HG03095 (cell line): ENCODE results near the gene GATM.

Source experiments
- ATAC-seq: cut with Tn5 transposase; IDR thresholded peaks from one replicate; pipeline ENCODE4 v1.9.1; 2021; ENCODE audit warnings: moderate library complexity; ENCODE audit not compliant: unreplicated experiment

Gene GATM

GRCh38 chr15:45362419-45362818, 15.9 kb downstream of the GATM start:
- ATAC-seq = no peak

DNA sequence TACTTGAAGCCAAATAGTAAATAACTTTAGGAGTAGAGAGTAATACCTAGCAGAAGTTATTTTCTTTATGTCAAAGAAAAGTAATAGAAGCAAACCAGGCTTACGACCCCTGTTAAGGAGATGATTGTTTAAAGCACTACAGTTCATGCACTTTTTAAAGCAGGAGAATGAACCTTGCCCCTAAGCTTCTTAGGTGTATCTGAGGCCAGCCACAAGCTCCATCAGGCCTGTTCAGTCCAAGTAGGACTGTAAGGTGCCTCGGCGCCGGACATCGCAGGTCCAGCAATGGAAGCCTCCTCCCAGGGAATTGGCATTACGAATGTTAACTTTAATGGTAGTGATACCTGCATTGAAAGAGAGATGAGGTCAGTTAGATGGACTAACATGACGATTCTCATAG, 16.5 kb downstream of the GATM start:
- no peak for ATAC-seq

- ATAC-seq = no peak
These were observed 22.5 kb downstream of the GATM start for GRCh38 chr15:45355860-45356259.

DNA sequence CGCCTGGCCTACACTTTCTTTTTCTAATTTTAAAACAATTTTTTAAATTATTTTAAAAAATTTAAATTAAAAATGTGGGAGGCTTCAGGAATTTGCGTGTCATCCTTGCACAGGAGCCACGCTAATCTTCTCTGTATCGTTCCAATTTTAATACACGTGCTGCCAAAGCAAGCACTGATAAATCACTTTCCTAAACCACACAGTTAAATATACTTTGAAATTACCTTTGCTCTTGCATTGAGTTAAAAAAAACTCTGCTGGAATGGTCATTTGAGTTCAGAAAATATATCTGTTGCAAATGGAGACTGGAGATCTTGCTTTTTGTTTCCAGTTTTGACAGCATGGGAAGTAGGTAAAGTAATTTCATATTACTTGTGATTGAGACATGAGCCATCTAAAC, 23.6 kb downstream of the GATM start:
- no peak for ATAC-seq

DNA sequence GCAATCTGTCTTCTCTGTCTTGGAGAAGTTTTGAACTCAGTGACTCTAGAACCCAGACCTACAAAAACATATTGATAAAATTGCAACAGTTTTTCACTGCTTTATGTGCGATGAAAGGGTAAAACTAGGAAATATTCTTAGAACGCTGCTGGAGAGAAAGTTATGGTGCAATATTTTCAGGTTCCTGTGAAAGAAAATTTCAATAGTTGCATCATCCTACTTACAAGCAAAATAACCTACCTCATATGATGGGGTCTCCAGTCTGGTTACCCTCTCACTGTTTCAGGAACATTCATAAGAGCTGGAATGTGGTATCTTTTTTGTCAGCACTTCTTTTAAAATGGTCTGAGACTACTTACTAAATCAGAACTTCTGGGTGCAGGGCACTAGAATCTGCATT, 27.1 kb downstream of the GATM start:
- ATAC-seq = no peak

DNA sequence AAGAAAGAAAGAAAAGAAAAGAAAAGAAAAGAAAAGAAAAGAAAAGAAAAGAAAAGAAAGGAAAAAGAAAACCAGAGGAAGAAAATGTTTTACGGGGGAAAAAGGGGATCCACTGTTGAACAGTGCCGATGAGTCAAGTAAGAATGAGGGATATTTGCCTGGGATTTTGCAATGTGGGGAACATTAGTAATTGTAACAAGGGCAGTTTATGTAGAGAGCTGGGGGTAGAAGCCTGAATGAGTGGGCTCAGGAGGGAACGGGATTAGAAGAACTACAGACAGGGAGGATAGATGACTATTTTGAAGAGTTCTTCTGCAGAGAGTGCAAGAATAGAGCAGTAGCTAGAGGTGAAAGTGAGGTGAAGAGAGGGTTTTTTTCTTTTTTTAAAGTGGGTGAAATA, 28.7 kb downstream of the GATM start:
- no peak for ATAC-seq

DNA sequence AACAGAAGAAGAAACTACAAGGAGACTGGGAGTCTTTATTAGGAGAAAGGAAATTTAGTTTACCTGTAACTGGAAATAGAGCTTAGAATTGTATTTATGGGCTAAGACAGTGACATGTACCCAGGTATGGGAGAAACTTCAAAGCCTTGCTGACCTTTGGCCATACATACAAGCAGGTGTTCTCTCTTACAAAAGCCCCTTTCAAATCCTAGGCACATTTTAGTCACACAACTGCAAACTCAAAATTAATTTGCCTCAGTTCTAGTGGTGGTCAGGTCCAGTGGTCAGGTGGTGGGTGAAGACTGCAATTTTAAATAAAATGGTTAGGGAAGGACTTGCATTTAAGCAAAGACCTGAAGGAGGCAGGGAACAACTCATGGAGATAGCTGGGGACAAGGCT, 30.4 kb downstream of the GATM start:
- no peak for ATAC-seq

- no peak for ATAC-seq
These were observed 31.3 kb downstream of the GATM start for GRCh38 chr15:45347033-45347432.

- ATAC-seq = no peak
These were observed 32.0 kb downstream of the GATM start for GRCh38 chr15:45346381-45346780.

- ATAC-seq = no peak
These were observed 35.0 kb downstream of the GATM start for GRCh38 chr15:45343258-45343860.

DNA sequence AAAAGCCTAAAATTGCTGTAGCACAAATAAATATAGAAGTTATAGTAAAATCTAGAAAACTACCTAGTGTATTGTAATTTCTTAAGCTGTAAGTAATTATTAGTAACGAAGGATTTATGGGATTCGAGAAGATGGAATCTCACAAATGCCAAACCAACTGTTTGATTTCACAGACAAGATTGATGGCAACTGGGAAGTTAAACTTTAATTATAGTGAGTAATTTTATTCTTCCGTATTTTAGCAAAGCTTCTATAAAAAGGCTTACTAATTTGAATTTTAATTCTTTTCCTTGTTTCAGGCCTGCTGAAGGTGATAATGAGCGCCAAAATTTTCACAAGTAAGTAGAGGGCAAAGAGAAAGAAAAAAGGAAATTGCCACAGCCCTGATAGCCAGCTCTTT, 36.6 kb downstream of the GATM start:
- ATAC-seq = no peak

DNA sequence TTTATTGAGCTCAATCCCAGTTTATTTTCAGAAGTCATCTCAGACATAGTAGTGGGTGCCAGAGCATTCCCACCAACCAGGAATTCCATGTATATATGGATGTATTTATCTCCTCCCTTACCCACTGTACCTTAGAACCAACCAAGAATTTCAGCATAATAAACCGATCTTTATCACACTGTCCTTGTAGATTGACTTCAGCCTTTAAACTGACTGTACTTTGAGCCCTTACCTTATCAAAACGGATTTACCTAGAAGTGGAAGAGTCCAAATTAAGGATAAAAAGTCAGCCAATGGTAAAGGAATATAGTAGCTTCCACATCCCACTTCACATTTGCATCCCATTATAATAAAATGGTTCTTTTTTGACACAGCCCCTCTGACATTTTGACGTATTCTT, 37.9 kb downstream of the GATM start:
- no peak for ATAC-seq

GRCh38 chr15:45338417-45338816, 39.9 kb downstream of the GATM start:
- no peak for ATAC-seq

DNA sequence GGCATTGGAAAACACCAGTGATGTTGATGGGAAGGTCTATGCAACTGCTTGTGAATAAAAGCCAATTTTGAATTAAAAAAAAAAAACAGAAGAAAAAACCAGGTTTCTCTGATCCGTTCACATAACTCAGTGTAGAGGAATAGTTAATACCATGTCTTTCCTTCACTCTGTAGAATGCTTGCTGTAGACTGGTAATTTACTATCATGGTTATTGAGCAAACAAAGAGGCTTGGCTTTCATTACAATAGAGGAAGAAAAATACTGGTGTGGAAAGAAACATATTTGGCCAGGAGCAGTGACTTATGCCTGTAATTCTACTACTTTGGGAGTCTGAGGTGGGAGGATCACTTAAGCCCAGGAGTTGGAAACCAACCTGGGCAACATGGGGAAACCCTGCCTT, 41.1 kb downstream of the GATM start:
- ATAC-seq = no peak

DNA sequence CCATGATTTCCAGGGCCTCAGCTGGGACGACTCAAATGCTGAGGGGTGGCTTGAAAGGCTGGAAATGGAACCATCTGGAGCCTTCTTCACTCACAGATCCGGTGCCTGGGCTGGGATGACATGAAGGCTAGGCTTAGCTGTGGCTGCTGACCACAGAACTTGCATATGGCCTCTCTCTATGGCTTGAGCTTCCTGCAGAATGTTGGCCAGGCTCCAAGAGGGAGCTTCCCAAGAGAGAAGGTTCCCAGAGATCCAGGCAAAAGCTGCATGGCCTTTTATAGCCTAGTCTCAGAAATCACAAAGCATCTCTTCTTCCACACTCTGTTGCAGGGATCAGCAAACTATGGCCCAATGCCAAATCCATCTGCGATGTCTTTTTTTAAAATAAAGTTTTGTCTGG, 44.8 kb downstream of the GATM start:
- no peak for ATAC-seq

DNA sequence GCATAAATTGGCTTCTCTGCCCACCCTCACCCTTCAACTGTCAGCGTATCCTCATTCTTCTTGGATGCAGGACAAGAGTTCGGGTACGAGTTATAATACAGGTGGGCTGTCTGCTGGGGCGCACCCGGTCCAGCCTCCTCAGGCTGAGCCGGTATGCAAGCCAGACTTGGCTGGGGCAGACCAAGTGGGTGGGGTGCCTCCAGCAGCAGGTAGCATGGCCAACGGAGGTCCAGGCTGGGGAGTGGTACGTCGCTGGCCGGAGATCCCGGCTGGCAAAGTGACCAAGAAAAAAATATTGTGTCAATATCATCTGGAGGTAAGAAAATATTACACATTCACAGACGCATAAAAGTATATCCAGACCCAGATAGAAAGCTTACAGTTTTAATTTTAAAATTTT, 45.6 kb downstream of the GATM start:
- no peak for ATAC-seq

GRCh38 chr15:45331972-45332371, 46.4 kb downstream of the GATM start:
- no peak for ATAC-seq

- ATAC-seq = no peak
These were observed 49.7 kb downstream of the GATM start for GRCh38 chr15:45328663-45329062.

- ATAC-seq = no peak
These were observed 51.6 kb downstream of the GATM start for GRCh38 chr15:45326741-45327140.

GRCh38 chr15:45326280-45326679, 52.1 kb downstream of the GATM start:
- ATAC-seq = no peak

DNA sequence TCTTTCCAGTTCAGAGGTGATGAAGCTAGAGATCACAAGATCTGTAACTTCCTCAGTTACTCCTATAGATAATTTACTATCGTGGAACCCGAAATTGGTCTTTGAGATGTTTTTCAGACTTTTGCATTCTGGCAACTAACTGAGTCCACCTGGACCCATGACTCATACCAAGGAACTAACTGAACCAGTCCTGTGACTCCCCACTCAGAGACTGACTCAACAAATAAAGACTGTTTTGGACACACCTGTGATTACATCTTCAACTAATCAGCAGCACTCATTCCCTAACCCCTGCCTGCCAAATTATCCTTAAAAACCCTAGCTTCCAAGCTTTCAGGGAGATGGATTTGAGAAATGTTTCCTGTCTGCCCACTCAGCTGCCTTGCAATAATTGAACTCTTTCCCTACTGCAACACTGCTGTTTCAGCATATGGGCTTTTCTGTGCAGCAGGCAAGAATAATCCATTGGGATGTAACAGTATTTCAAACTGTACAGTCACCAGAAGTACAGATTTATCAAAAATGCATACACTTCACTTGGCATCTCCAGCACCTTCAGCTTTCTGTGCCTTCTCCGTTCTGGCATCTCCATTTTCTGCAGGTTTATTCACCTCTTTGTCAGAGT, 57.7 kb downstream of the GATM start:
- no peak for ATAC-seq

GRCh38 chr15:45319472-45320214, 58.7 kb downstream of the GATM start:
- ATAC-seq = no peak
